ENCODE measurements around the gene UNC5CL. TPM values are rescaled to one million over a fixed set of nuclear protein-coding genes. Genes with fewer than 3 reads are reported as not detected.

Gene UNC5CL
- total and polyA plus RNA-seq, 2 experiments from 2014 or later: 0.87 to 1.2 TPM

GRCh38 chr6:40986364-40986763 is 52.7 kb downstream of the UNC5CL start:
- Mint-ChIP-seq H3K9me3 (no peaks in the 10 kb centered on the region; the same call in 2 of the 3 replicates), H3K27me3 (ENCODE audit: insufficient read depth, low read depth, poor library complexity) (no peaks in the 10 kb centered on the region), H3K4me3 (no peak overlapping the region), H3K4me1 (peaks cover 19% of the 10 kb centered on the region), H3K36me3 (ENCODE audit: low read depth) (no peaks in the 10 kb centered on the region), H3K27ac (no peak overlapping the region)
- Histone ChIP-seq H2AFZ (no peak overlapping the region), H3K4me3 (no peak overlapping the region), H3K79me2 (replicated peaks; ENCODE audit: insufficient read depth) (no peaks in the 10 kb centered on the region), H3K9me2 (ENCODE audit: insufficient read depth) (peaks cover 11% of the 10 kb centered on the region; the same call in 1 of the 2 replicates), H3F3A (replicated peaks; ENCODE audit: low read depth) (no peaks in the 10 kb centered on the region), H3K36me3 (ENCODE audit: insufficient read depth) (no peaks in the 10 kb centered on the region), H3K27ac (ENCODE audit: low read depth) (no peak overlapping the region), H3K4me1 (ENCODE audit: insufficient read depth) (peaks cover 23% of the 10 kb centered on the region), H3K4me2 (no peak overlapping the region), H3K27me3 (ENCODE audit: insufficient read depth) (no peaks in the 10 kb centered on the region), H4K20me1 (replicated peaks; ENCODE audit: insufficient read depth) (no peaks in the 10 kb centered on the region)
- TF ChIP-seq EZH2 (IDR thresholded peaks at IDR 0.05; ENCODE audit: low read depth, unreplicated experiment) (no peak), NANOG (IDR thresholded peaks at IDR 0.05; ENCODE audit: borderline replicate concordance) (no peak), EZH2phosphoT487 (IDR thresholded peaks at IDR 0.05; ENCODE audit: unreplicated experiment) (no peak), STAT1 (IDR thresholded peaks at IDR 0.05; ENCODE audit: unreplicated experiment) (no peak), POLR2AphosphoS5 (IDR thresholded peaks at IDR 0.05; ENCODE audit: low read depth) (no peak), ZNF331 (CRISPR knock-in tag; IDR thresholded peaks at IDR 0.05; ENCODE audit: low read depth) (no peak), ZNF114 (CRISPR knock-in tag; IDR thresholded peaks at IDR 0.05) (no peak), JUNB (IDR thresholded peaks at IDR 0.05; ENCODE audit: unreplicated experiment) (no peak)
- TF ChIP-seq, protein P1, sequence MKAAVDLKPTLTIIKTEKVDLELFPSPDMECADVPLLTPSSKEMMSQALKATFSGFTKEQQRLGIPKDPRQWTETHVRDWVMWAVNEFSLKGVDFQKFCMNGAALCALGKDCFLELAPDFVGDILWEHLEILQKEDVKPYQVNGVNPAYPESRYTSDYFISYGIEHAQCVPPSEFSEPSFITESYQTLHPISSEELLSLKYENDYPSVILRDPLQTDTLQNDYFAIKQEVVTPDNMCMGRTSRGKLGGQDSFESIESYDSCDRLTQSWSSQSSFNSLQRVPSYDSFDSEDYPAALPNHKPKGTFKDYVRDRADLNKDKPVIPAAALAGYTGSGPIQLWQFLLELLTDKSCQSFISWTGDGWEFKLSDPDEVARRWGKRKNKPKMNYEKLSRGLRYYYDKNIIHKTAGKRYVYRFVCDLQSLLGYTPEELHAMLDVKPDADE (IDR thresholded peaks at IDR 0.05): no peak
- TF ChIP-seq, protein P2, sequence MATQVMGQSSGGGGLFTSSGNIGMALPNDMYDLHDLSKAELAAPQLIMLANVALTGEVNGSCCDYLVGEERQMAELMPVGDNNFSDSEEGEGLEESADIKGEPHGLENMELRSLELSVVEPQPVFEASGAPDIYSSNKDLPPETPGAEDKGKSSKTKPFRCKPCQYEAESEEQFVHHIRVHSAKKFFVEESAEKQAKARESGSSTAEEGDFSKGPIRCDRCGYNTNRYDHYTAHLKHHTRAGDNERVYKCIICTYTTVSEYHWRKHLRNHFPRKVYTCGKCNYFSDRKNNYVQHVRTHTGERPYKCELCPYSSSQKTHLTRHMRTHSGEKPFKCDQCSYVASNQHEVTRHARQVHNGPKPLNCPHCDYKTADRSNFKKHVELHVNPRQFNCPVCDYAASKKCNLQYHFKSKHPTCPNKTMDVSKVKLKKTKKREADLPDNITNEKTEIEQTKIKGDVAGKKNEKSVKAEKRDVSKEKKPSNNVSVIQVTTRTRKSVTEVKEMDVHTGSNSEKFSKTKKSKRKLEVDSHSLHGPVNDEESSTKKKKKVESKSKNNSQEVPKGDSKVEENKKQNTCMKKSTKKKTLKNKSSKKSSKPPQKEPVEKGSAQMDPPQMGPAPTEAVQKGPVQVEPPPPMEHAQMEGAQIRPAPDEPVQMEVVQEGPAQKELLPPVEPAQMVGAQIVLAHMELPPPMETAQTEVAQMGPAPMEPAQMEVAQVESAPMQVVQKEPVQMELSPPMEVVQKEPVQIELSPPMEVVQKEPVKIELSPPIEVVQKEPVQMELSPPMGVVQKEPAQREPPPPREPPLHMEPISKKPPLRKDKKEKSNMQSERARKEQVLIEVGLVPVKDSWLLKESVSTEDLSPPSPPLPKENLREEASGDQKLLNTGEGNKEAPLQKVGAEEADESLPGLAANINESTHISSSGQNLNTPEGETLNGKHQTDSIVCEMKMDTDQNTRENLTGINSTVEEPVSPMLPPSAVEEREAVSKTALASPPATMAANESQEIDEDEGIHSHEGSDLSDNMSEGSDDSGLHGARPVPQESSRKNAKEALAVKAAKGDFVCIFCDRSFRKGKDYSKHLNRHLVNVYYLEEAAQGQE (IDR thresholded peaks at IDR 0.05; ENCODE audit: unreplicated experiment): no peak
- TF ChIP-seq, protein P3, sequence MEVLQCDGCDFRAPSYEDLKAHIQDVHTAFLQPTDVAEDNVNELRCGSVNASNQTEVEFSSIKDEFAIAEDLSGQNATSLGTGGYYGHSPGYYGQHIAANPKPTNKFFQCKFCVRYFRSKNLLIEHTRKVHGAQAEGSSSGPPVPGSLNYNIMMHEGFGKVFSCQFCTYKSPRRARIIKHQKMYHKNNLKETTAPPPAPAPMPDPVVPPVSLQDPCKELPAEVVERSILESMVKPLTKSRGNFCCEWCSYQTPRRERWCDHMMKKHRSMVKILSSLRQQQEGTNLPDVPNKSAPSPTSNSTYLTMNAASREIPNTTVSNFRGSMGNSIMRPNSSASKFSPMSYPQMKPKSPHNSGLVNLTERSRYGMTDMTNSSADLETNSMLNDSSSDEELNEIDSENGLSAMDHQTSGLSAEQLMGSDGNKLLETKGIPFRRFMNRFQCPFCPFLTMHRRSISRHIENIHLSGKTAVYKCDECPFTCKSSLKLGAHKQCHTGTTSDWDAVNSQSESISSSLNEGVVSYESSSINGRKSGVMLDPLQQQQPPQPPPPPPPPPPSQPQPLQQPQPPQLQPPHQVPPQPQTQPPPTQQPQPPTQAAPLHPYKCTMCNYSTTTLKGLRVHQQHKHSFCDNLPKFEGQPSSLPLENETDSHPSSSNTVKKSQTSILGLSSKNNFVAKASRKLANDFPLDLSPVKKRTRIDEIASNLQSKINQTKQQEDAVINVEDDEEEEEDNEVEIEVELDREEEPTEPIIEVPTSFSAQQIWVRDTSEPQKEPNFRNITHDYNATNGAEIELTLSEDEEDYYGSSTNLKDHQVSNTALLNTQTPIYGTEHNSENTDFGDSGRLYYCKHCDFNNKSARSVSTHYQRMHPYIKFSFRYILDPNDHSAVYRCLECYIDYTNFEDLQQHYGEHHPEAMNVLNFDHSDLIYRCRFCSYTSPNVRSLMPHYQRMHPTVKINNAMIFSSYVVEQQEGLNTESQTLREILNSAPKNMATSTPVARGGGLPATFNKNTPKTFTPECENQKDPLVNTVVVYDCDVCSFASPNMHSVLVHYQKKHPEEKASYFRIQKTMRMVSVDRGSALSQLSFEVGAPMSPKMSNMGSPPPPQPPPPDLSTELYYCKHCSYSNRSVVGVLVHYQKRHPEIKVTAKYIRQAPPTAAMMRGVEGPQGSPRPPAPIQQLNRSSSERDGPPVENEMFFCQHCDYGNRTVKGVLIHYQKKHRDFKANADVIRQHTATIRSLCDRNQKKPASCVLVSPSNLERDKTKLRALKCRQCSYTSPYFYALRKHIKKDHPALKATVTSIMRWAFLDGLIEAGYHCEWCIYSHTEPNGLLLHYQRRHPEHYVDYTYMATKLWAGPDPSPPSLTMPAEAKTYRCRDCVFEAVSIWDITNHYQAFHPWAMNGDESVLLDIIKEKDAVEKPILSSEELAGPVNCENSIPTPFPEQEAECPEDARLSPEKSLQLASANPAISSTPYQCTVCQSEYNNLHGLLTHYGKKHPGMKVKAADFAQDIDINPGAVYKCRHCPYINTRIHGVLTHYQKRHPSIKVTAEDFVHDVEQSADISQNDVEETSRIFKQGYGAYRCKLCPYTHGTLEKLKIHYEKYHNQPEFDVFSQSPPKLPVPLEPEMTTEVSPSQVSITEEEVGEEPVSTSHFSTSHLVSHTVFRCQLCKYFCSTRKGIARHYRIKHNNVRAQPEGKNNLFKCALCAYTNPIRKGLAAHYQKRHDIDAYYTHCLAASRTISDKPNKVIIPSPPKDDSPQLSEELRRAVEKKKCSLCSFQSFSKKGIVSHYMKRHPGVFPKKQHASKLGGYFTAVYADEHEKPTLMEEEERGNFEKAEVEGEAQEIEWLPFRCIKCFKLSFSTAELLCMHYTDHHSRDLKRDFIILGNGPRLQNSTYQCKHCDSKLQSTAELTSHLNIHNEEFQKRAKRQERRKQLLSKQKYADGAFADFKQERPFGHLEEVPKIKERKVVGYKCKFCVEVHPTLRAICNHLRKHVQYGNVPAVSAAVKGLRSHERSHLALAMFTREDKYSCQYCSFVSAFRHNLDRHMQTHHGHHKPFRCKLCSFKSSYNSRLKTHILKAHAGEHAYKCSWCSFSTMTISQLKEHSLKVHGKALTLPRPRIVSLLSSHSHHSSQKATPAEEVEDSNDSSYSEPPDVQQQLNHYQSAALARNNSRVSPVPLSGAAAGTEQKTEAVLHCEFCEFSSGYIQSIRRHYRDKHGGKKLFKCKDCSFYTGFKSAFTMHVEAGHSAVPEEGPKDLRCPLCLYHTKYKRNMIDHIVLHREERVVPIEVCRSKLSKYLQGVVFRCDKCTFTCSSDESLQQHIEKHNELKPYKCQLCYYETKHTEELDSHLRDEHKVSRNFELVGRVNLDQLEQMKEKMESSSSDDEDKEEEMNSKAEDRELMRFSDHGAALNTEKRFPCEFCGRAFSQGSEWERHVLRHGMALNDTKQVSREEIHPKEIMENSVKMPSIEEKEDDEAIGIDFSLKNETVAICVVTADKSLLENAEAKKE (CRISPR knock-in tag; IDR thresholded peaks at IDR 0.05): no peak
- TF ChIP-seq, protein P4, sequence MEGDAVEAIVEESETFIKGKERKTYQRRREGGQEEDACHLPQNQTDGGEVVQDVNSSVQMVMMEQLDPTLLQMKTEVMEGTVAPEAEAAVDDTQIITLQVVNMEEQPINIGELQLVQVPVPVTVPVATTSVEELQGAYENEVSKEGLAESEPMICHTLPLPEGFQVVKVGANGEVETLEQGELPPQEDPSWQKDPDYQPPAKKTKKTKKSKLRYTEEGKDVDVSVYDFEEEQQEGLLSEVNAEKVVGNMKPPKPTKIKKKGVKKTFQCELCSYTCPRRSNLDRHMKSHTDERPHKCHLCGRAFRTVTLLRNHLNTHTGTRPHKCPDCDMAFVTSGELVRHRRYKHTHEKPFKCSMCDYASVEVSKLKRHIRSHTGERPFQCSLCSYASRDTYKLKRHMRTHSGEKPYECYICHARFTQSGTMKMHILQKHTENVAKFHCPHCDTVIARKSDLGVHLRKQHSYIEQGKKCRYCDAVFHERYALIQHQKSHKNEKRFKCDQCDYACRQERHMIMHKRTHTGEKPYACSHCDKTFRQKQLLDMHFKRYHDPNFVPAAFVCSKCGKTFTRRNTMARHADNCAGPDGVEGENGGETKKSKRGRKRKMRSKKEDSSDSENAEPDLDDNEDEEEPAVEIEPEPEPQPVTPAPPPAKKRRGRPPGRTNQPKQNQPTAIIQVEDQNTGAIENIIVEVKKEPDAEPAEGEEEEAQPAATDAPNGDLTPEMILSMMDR (conservative IDR thresholded peaks at IDR 0.05; ENCODE audit: low read depth in 2 of 2): no peak
- DNase-seq (ENCODE audit: low spot score) (no peak), ATAC-seq (no peak)

All from GM23338 (cell line).